Caco-2 (cell line): ENCODE measurements around the gene TFE3. TPM values are rescaled to one million over a fixed set of nuclear protein-coding genes. Genes with fewer than 3 reads are reported as not detected.

ENCODE experiments used
- BruUV-seq: library from RNA; stranded (reverse); fragments of 400-500 nt; replicated peaks from 2 replicates; lab custom pipeline; 2021; lab: Mats Ljungman, UMichigan
- CTCF ChIA-PET: fragments of 300-600 bp; sonication (Branson Sonifier 250); formaldehyde crosslinking; loops from one replicate; lab custom pipeline; 2022; ENCODE audit warnings: antibody characterized with exemption; lab: Charles Lee
- POLR2A ChIA-PET: fragments of 300-600 bp; sonication (Branson Sonifier 250); formaldehyde crosslinking; loops from one replicate; lab custom pipeline; 2022; ENCODE audit warnings: antibody characterized with exemption; lab: Charles Lee
- DNase-seq, 2 experiments: peaks; one replicate each; pipeline versions ENCODE4 v3.0.0 to v3.0.0-alpha.2; 2020 to 2022
- H3K27me3 ChIP-seq: replicated peaks from 2 replicates; pipeline ENCODE4 v1.6.0; 2011; ENCODE audit warnings: low read length; ENCODE audit not compliant: control insufficient read depth, insufficient read depth
- H3K36me3 ChIP-seq: 2 replicates; pipeline ENCODE4 v1.5.1; 2011; ENCODE audit warnings: low read length; ENCODE audit not compliant: control insufficient read depth, insufficient read depth
- H3K4me1 ChIP-seq: fragments of 250-450 bp; sonication (Bioruptor Pico); 2 replicates; pipeline ENCODE4 v1.5.1; 2020; ENCODE audit warnings: mild to moderate bottlenecking
- H3K4me3 ChIP-seq: 2 replicates; pipeline ENCODE4 v1.5.1; 2011; ENCODE audit warnings: low read depth, mild to moderate bottlenecking, control low read depth, low read length
- H3K9me3 ChIP-seq: fragments of 250-450 bp; sonication (Bioruptor Pico); 2 replicates; pipeline ENCODE4 v1.5.1; 2020; ENCODE audit warnings: mild to moderate bottlenecking, moderate library complexity
- H3K27ac Mint-ChIP-seq: one replicate; pipeline ENCODE4 v1.8.0; 2022; ENCODE audit warnings: mixed read lengths; ENCODE audit not compliant: unreplicated experiment
- H3K27me3 Mint-ChIP-seq: one replicate; pipeline ENCODE4 v1.8.0; 2022; ENCODE audit warnings: mixed read lengths; ENCODE audit not compliant: insufficient read depth, unreplicated experiment
- H3K36me3 Mint-ChIP-seq: one replicate; pipeline ENCODE4 v1.8.0; 2022; ENCODE audit warnings: mild to moderate bottlenecking, mixed read lengths; ENCODE audit not compliant: insufficient read depth, unreplicated experiment
- H3K4me1 Mint-ChIP-seq: one replicate; pipeline ENCODE4 v1.8.0; 2022; ENCODE audit warnings: low read depth, mixed read lengths; ENCODE audit not compliant: unreplicated experiment
- H3K4me3 Mint-ChIP-seq: one replicate; pipeline ENCODE4 v1.8.0; 2022; ENCODE audit warnings: mild to moderate bottlenecking, moderate library complexity, mixed read lengths; ENCODE audit not compliant: unreplicated experiment
- H3K9me3 Mint-ChIP-seq: one replicate; pipeline ENCODE4 v1.8.0; 2022; ENCODE audit warnings: mixed read lengths; ENCODE audit not compliant: unreplicated experiment
- CTCF ChIP-seq, 2 experiments: fragments of 200-600 bp in 1 of 2; IDR thresholded peaks; 1 replicate in 1 of 2; 2 replicates in 1 of 2; pipeline versions ENCODE4 v1.5.1 to v1.8.0; 2011 to 2022; ENCODE audit warnings: antibody characterized with exemption in 1 of 2, control low read depth in 1 of 2, inconsistent platforms in 1 of 2, low read depth in 1 of 2, low read length in 1 of 2, mild to moderate bottlenecking in 1 of 2, moderate library complexity in 1 of 2; ENCODE audit not compliant: insufficient read depth in 1 of 2, severe bottlenecking in 1 of 2, unreplicated experiment in 1 of 2
- intact Hi-C: fragments of 100-400 bp; cut with micrococcal nuclease; formaldehyde crosslinking; loops from one replicate; pipeline ENCODE4 v1.10.0; 2022; ENCODE audit not compliant: unreplicated experiment
- total RNA-seq: library from RNA; stranded (reverse); gene quantifications from 2 replicates; pipeline ENCODE4 v1.2.3, GENCODE V29; 2022

TFE3 gene
- total RNA-seq, 1 experiment from 2014 or later, result 32.0 TPM

- H3K4me3 Mint-ChIP-seq, result peak overlapping the region; percentile 84
- CTCF ChIA-PET, result interaction anchor here (1.1 kb wide), 1 partner anchor 16 kb away, joined by 4 read pairs; no protein-coding TSS in a partner anchor
- H3K36me3 ChIP-seq, result no peaks in the 10 kb centered on the region; the same call in 1 of the 2 replicates
- POLR2A ChIA-PET, result no interaction called here
- H3K36me3 Mint-ChIP-seq, result peaks cover 17% of the 10 kb centered on the region
- no TSS peak for BruUV-seq
- H3K4me1 Mint-ChIP-seq, result peaks cover 7% of the 10 kb centered on the region
- TF ChIP-seq CTCF (IDR thresholded peaks at IDR 0.05; ENCODE audit: insufficient read depth in 1 of 2, low read depth in 1 of 2, low read length in 1 of 2, severe bottlenecking in 1 of 2, unreplicated experiment in 1 of 2), result no peak
- intact Hi-C loops, result no loop called here
- peak overlapping the region; percentile 66 for H3K27ac Mint-ChIP-seq
- no peaks in the 10 kb centered on the region for H3K9me3 ChIP-seq
- H3K4me1 ChIP-seq, result no peaks in the 10 kb centered on the region
- H3K4me3 ChIP-seq, result peak overlapping the region; percentile 54
- peak; percentile 52 to 57 for DNase-seq
- no peaks in the 10 kb centered on the region for H3K27me3 Mint-ChIP-seq
- H3K9me3 Mint-ChIP-seq, result no peaks in the 10 kb centered on the region
- no peaks in the 10 kb centered on the region for H3K27me3 ChIP-seq
Measured at GRCh38 chrX:49059681-49060085, 16.5 kb upstream of the TFE3 start.

- ChIA-PET POLR2A (no interaction called here), CTCF (interaction anchor here (1.1 kb wide), 1 partner anchor 15 kb away, joined by 4 read pairs; no protein-coding TSS in a partner anchor)
- Histone ChIP-seq H3K9me3 (no peaks in the 10 kb centered on the region), H3K36me3 (no peaks in the 10 kb centered on the region; the same call in 1 of the 2 replicates), H3K4me3 (peak overlapping the region; percentile 54), H3K4me1 (no peaks in the 10 kb centered on the region), H3K27me3 (no peaks in the 10 kb centered on the region)
- TF ChIP-seq CTCF (IDR thresholded peaks at IDR 0.05; ENCODE audit: insufficient read depth in 1 of 2, low read depth in 1 of 2, low read length in 1 of 2, severe bottlenecking in 1 of 2, unreplicated experiment in 1 of 2), result no peak
- H3K9me3 Mint-ChIP-seq, result no peaks in the 10 kb centered on the region
- no peaks in the 10 kb centered on the region for H3K27me3 Mint-ChIP-seq
- peaks cover 11% of the 10 kb centered on the region for H3K4me1 Mint-ChIP-seq
- BruUV-seq, result no TSS peak
- peak overlapping the region; percentile 84 for H3K4me3 Mint-ChIP-seq
- peaks cover 18% of the 10 kb centered on the region for H3K36me3 Mint-ChIP-seq
- peak overlapping the region; percentile 66 for H3K27ac Mint-ChIP-seq
- intact Hi-C loops, result no loop called here
- no peak for DNase-seq
Measured at GRCh38 chrX:49059201-49059600, 16.0 kb upstream of the TFE3 start.

GRCh38 chrX:49058794-49059193 lies 15.6 kb upstream of the TFE3 start, which contains the start of gene CCDC120:
TSS of gene CCDC120 (plus strand) at chrX:49058999. CDS start at chrX:49062042, 3,043 bp downstream.
- Mint-ChIP-seq H3K27me3 (no peaks in the 10 kb centered on the region), H3K4me1 (peaks cover 16% of the 10 kb centered on the region), H3K36me3 (peaks cover 22% of the 10 kb centered on the region), H3K9me3 (no peaks in the 10 kb centered on the region), H3K4me3 (peak within 1 kb of the TSS; percentile 84), H3K27ac (peak within 1 kb of the TSS; percentile 66)
- TF ChIP-seq CTCF (IDR thresholded peaks at IDR 0.05; ENCODE audit: insufficient read depth in 1 of 2, low read depth in 1 of 2, low read length in 1 of 2, severe bottlenecking in 1 of 2, unreplicated experiment in 1 of 2), result no peak
- DNase-seq, result peak; percentile 60 to 62
- Histone ChIP-seq H3K4me1 (no peaks in the 10 kb centered on the region), H3K4me3 (peak within 1 kb of the TSS; percentile 54), H3K27me3 (no peaks in the 10 kb centered on the region), H3K36me3 (no peaks in the 10 kb centered on the region; the same call in 1 of the 2 replicates), H3K9me3 (no peaks in the 10 kb centered on the region)
- CTCF ChIA-PET, result no interaction called here
- BruUV-seq, result no TSS peak
- intact Hi-C loops, result no loop called here
- POLR2A ChIA-PET, result no interaction called here
